ENCODE data around the gene CEP63. TPM values are rescaled to one million over a fixed set of nuclear protein-coding genes. Genes with fewer than 3 reads are reported as not detected.

Gene CEP63
- total RNA-seq, 2 experiments from 2014 or later, result 25.3 to 27.0 TPM

- Mint-ChIP-seq H3K9me3 (no peaks in the 10 kb centered on the region), H3K36me3 (ENCODE audit: low read depth) (no peaks in the 10 kb centered on the region), H3K27ac (no peak overlapping the region), H3K4me1 (ENCODE audit: low read depth) (peaks cover 9% of the 10 kb centered on the region), H3K27me3 (peaks cover 5% of the 10 kb centered on the region), H3K4me3 (no peak overlapping the region)
- DNase-seq, result no peak
- CTCF ChIA-PET, result interaction anchor here (1.6 to 3.5 kb wide), 2 partner anchors 14 to 152 kb away, joined by 3 to 37 read pairs; no protein-coding TSS in a partner anchor
- intact Hi-C loops (cut with micrococcal nuclease), result loop anchor here (5.0 to 10.0 kb wide), 2 partner anchors 150 to 1292 kb away; no protein-coding TSS in a partner anchor
- POLR2A ChIA-PET, result no interaction called here
- no peak for ATAC-seq
- no peak for TF ChIP-seq CTCF (IDR thresholded peaks at IDR 0.05)
Observed at GRCh38 chr3:134602440-134602814, 116.6 kb downstream of the CEP63 start.

- intact Hi-C loops (cut with micrococcal nuclease), result loop anchor here (5.0 to 10.0 kb wide), 2 partner anchors 149 to 1291 kb away; no protein-coding TSS in a partner anchor
- no peaks in the 10 kb centered on the region for H3K9me3 Mint-ChIP-seq
- H3K4me1 Mint-ChIP-seq (ENCODE audit: low read depth), result peaks cover 9% of the 10 kb centered on the region
- H3K27ac Mint-ChIP-seq, result no peak overlapping the region
- ATAC-seq, result no peak
- no peaks in the 10 kb centered on the region for H3K36me3 Mint-ChIP-seq (ENCODE audit: low read depth)
- peaks cover 5% of the 10 kb centered on the region for H3K27me3 Mint-ChIP-seq
- POLR2A ChIA-PET, result no interaction called here
- TF ChIP-seq CTCF (IDR thresholded peaks at IDR 0.05), result no peak
- CTCF ChIA-PET, result interaction anchor here (2.3 kb wide), 1 partner anchor 152 kb away, joined by 11 read pairs; no protein-coding TSS in a partner anchor
- no peak overlapping the region for H3K4me3 Mint-ChIP-seq
- no peak for DNase-seq
Observed at GRCh38 chr3:134603480-134603879, 117.6 kb downstream of the CEP63 start.

- Mint-ChIP-seq H3K27me3 (peaks cover 5% of the 10 kb centered on the region), H3K9me3 (no peaks in the 10 kb centered on the region), H3K4me1 (ENCODE audit: low read depth) (peaks cover 9% of the 10 kb centered on the region), H3K27ac (no peak overlapping the region), H3K36me3 (ENCODE audit: low read depth) (no peaks in the 10 kb centered on the region), H3K4me3 (no peak overlapping the region)
- POLR2A ChIA-PET, result no interaction called here
- DNase-seq (no peak), ATAC-seq (no peak)
- CTCF ChIA-PET, result interaction anchor here (2.3 kb wide), 1 partner anchor 152 kb away, joined by 11 read pairs; no protein-coding TSS in a partner anchor
- no peak for TF ChIP-seq CTCF (IDR thresholded peaks at IDR 0.05)
- intact Hi-C loops (cut with micrococcal nuclease), result loop anchor here (5.0 to 10.0 kb wide), 2 partner anchors 148 to 1291 kb away; no protein-coding TSS in a partner anchor
Observed at GRCh38 chr3:134603956-134604355, 118.1 kb downstream of the CEP63 start.

GRCh38 chr3:134605556-134605955, 119.7 kb downstream of the CEP63 start:
- intact Hi-C loops (cut with micrococcal nuclease), result loop anchor here (10.0 kb wide), 1 partner anchor 1289 kb away; no protein-coding TSS in a partner anchor
- no peak for ATAC-seq

More at GRCh38 chr3:134605556-134605955, 119.7 kb downstream of the CEP63 start:
- peaks cover 2% of the 10 kb centered on the region for H3K27me3 Mint-ChIP-seq
- ChIA-PET CTCF (interaction anchor here (1.1 kb wide), 1 partner anchor 27 kb away, joined by 3 read pairs; no protein-coding TSS in a partner anchor), POLR2A (no interaction called here)
- peaks cover 6% of the 10 kb centered on the region for H3K4me1 Mint-ChIP-seq (ENCODE audit: low read depth)
- no peaks in the 10 kb centered on the region for H3K36me3 Mint-ChIP-seq (ENCODE audit: low read depth)
- H3K27ac Mint-ChIP-seq, result no peak overlapping the region
- DNase-seq, result no peak
- H3K9me3 Mint-ChIP-seq, result no peaks in the 10 kb centered on the region
- no peak for TF ChIP-seq CTCF (IDR thresholded peaks at IDR 0.05)
- H3K4me3 Mint-ChIP-seq, result no peak overlapping the region

Measured in activated CD8-positive, alpha-beta T cell treated with anti-CD3 and anti-CD28 coated beads for 36 hours (primary cell).